SK-N-SH (cell line): ENCODE results near the gene CSRP1.

ENCODE experiments used
- EZH2phosphoT487 ChIP-seq: fragments of 200-600 bp; sonication (generic); IDR thresholded peaks from 2 replicates; pipeline ENCODE4 v1.6.1; 2017; ENCODE audit warnings: low read depth, mixed run types, mild to moderate bottlenecking, antibody characterized with exemption, moderate library complexity, borderline replicate concordance
- FOXJ3 ChIP-seq: sonication (generic); formaldehyde crosslinking; IDR thresholded peaks from 2 replicates; pipeline ENCODE4 v1.5.1; 2020; ENCODE audit warnings: mild to moderate bottlenecking, missing genetic modification reagents
- GATA2 ChIP-seq: sonication (generic); formaldehyde crosslinking; IDR thresholded peaks from 2 replicates; pipeline ENCODE4 v1.5.0; 2020; ENCODE audit warnings: mild to moderate bottlenecking, missing genetic modification reagents
- RAD21 ChIP-seq: IDR thresholded peaks from 2 replicates; pipeline ENCODE4 v1.6.1; 2012; ENCODE audit warnings: mild to moderate bottlenecking, low read length
- RCOR1 ChIP-seq: fragments of 150-350 bp; IDR thresholded peaks from 2 replicates; pipeline ENCODE4 v1.6.1; 2017; ENCODE audit warnings: antibody characterized with exemption, low read length
- YY1 ChIP-seq: IDR thresholded peaks from 2 replicates; pipeline ENCODE4 v1.4.0; 2012; ENCODE audit warnings: low read depth, mild to moderate bottlenecking
- TF ChIP-seq, protein P1 (sequence below): fragments of 200-600 bp; sonication (generic); IDR thresholded peaks from 2 replicates; pipeline ENCODE4 v1.6.1; 2017; ENCODE audit warnings: antibody characterized with exemption, mild to moderate bottlenecking, moderate library complexity
- TF ChIP-seq, protein P2 (sequence below): IDR thresholded peaks from 2 replicates; pipeline ENCODE4 v1.4.0; 2012; ENCODE audit warnings: low read depth, borderline replicate concordance

DNA sequence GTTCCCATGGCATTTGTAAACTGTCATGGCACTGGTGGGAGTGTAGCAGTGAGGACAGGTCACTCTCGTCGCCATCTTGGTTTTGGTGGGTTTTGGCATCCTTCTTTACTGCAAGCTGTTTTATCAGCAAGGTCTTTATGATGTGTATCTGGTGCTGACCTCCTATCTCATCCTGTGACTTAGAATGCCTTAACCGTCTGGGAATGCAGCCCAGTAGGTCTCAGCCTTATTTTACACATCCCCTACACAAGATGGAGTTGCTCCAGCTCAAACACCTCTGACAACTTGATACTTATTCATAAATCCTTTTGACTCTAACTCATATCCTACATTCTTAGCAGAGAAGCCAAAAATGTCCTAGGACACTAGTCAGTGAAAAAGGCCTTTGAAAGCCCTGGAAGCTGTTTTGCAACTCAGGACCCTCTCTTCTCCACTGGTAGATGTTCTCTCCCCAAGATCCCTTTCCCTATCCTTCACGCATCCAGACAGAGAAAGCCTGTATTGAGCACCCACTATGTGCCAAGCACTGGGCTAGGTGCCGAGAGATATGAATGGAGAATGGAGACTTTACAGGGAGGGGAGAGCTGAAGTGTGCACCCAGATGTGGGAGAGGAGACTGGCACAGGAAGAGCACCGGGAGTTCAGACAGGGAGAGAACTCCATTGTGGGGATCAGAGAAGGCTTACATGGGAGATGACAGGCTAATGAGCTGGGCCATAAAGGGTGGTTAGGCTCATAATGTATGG lies 6.7 kb upstream of the CSRP1 start:
- TF ChIP-seq, protein P1, sequence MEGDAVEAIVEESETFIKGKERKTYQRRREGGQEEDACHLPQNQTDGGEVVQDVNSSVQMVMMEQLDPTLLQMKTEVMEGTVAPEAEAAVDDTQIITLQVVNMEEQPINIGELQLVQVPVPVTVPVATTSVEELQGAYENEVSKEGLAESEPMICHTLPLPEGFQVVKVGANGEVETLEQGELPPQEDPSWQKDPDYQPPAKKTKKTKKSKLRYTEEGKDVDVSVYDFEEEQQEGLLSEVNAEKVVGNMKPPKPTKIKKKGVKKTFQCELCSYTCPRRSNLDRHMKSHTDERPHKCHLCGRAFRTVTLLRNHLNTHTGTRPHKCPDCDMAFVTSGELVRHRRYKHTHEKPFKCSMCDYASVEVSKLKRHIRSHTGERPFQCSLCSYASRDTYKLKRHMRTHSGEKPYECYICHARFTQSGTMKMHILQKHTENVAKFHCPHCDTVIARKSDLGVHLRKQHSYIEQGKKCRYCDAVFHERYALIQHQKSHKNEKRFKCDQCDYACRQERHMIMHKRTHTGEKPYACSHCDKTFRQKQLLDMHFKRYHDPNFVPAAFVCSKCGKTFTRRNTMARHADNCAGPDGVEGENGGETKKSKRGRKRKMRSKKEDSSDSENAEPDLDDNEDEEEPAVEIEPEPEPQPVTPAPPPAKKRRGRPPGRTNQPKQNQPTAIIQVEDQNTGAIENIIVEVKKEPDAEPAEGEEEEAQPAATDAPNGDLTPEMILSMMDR: no peak
- TF ChIP-seq GATA2 (CRISPR knock-in tag) (no peak), FOXJ3 (CRISPR knock-in tag) (no peak), RAD21 (no peak), YY1 (no peak), RCOR1 (no peak), EZH2phosphoT487 (no peak)
- TF ChIP-seq, protein P2, sequence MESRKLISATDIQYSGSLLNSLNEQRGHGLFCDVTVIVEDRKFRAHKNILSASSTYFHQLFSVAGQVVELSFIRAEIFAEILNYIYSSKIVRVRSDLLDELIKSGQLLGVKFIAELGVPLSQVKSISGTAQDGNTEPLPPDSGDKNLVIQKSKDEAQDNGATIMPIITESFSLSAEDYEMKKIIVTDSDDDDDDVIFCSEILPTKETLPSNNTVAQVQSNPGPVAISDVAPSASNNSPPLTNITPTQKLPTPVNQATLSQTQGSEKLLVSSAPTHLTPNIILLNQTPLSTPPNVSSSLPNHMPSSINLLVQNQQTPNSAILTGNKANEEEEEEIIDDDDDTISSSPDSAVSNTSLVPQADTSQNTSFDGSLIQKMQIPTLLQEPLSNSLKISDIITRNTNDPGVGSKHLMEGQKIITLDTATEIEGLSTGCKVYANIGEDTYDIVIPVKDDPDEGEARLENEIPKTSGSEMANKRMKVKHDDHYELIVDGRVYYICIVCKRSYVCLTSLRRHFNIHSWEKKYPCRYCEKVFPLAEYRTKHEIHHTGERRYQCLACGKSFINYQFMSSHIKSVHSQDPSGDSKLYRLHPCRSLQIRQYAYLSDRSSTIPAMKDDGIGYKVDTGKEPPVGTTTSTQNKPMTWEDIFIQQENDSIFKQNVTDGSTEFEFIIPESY: no peak
